Keratinocyte (primary cell): ENCODE results near the gene FANCC.

Experiments used
- CTCF ChIP-seq, 3 experiments: IDR thresholded peaks in 1 of 3; conservative IDR thresholded peaks in 1 of 3; optimal IDR thresholded peaks in 1 of 3; 2 replicates in 2 of 3; 3 replicates in 1 of 3; pipeline versions ENCODE3 to v1.5.1; 2011; ENCODE audit warnings: low read length in 3 of 3, mild to moderate bottlenecking in 3 of 3, moderate library complexity in 2 of 3, control low read depth in 1 of 3, inconsistent platforms in 1 of 3; ENCODE audit not compliant: insufficient read depth in 2 of 3; ENCODE audit errors: extremely low read depth in 1 of 3
- EZH2 ChIP-seq: IDR thresholded peaks from one replicate; pipeline ENCODE4 v1.6.1; 2012; ENCODE audit warnings: inconsistent platforms, mild to moderate bottlenecking, low read length, moderate library complexity

DNA sequence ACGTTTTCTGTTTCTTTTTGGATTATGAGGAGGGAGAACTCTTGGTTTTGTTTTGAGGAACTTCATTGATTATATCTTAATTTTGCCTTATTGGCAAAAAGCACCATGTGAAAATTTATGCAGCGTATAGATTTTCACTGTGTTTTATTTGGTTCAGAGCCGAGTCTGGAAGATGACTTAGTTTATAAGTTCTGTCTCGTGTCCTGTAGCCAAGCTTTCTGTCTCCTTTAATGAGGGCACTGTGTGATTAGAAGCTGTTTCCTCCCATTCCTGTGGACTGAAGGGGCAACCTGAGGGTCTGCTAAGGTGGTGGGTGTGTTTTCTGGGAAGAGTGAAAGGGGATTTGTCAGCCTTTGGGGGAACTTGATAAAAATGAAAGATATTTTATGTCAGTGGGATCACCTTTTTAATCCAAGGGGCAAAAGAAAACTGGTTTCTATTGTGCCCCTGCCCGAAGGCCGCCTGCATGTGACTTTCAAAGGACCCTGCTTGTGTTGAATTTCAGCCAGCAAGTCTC is 262.1 kb downstream of the FANCC start:
- no peak for TF ChIP-seq CTCF (optimal IDR thresholded peaks at IDR 0.05 in 1 of 3, IDR thresholded peaks at IDR 0.05 in 1 of 3, conservative IDR thresholded peaks at IDR 0.05 in 1 of 3; ENCODE audit: extremely low read depth in 1 of 3, insufficient read depth in 2 of 3, low read length in 3 of 3)
- TF ChIP-seq EZH2, result no peak
